Gastrocnemius medialis (tissue), 4 donors: Measurements from ENCODE around the gene TAS2R40. TPM values are rescaled to one million over a fixed set of nuclear protein-coding genes. Genes with fewer than 3 reads are reported as not detected.

ENCODE experiments used
- ATAC-seq, 2 donors: fragments of 150-250 bp; one replicate each; pipeline ENCODE4 v1.9.1; 2016
- DNase-seq, 2 donors: peaks; one replicate each; pipeline ENCODE4 v3.0.0-alpha.2; 2019
- H3K27ac ChIP-seq, 4 donors: fragments of 200-600 bp; sonication (generic); 1 replicate in 1 of 4; 2 replicates in 3 of 4; pipeline ENCODE4 v1.5.1; 2016 to 2018; ENCODE audit warnings: mild to moderate bottlenecking in 2 of 4, moderate library complexity in 1 of 4
- H3K27me3 ChIP-seq, 3 donors: fragments of 200-600 bp; sonication (generic) in 2 of 3; 1 replicate in 1 of 3; 2 replicates in 2 of 3; pipeline versions ENCODE4 v1.5.1 to v1.6.0; 2016 to 2019; ENCODE audit warnings: mild to moderate bottlenecking in 1 of 3, moderate library complexity in 1 of 3
- H3K36me3 ChIP-seq, 2 donors: fragments of 200-600 bp; sonication (generic) in 1 of 2; one replicate each; pipeline ENCODE4 v1.5.1; 2017 to 2018
- H3K4me1 ChIP-seq, 2 donors: fragments of 200-600 bp; sonication (generic) in 1 of 2; one replicate each; pipeline ENCODE4 v1.5.1; 2016 to 2017; ENCODE audit warnings: mild to moderate bottlenecking in 2 of 2
- H3K4me3 ChIP-seq, 4 donors: fragments of 200-600 bp; sonication (generic) in 3 of 4; 1 replicate in 1 of 4; 2 replicates in 3 of 4; pipeline ENCODE4 v1.5.1; 2016 to 2019; ENCODE audit warnings: mild to moderate bottlenecking in 2 of 4
- H3K9me3 ChIP-seq, 3 donors: fragments of 200-600 bp; sonication (generic) in 2 of 3; 1 replicate in 1 of 3; 2 replicates in 2 of 3; pipeline ENCODE4 v1.5.1; 2016 to 2019
- CTCF ChIP-seq, 5 experiments: fragments of 450-650 bp in 3 of 5; fragments of 200-600 bp in 2 of 5; sonication (generic) in 2 of 5; IDR thresholded peaks in 4 of 5; conservative IDR thresholded peaks in 1 of 5; 1 replicate in 4 of 5; 2 replicates in 1 of 5; pipeline ENCODE4 v1.5.1; 2016 to 2019; ENCODE audit warnings: antibody characterized with exemption in 5 of 5, mild to moderate bottlenecking in 3 of 5, moderate library complexity in 3 of 5
- POLR2A ChIP-seq, 2 donors: fragments of 450-650 bp; IDR thresholded peaks; one replicate each; pipeline ENCODE4 v1.6.1; 2017; ENCODE audit warnings: antibody characterized with exemption in 2 of 2, mild to moderate bottlenecking in 2 of 2, moderate library complexity in 2 of 2
- in situ Hi-C, 4 donors: fragments of 200-750 bp; cut with MboI; loops; one replicate each; pipeline versions ENCODE4 v1.15.0 to v1.8.0; 2017; ENCODE audit warnings: low sequenced_read_pairs in 4 of 4
- intact Hi-C: fragments of 100-400 bp; cut with DNase I; formaldehyde crosslinking; loops from one replicate; pipeline ENCODE4 v1.15.1; 2023; ENCODE audit warnings: low total_unique reads
- total RNA-seq, 4 donors: library from RNA; depleted of rRNA; stranded (reverse); fragments of >200 nt; gene quantifications; one replicate each; pipeline versions ENCODE4 v1.1.0 to v1.2.3, GENCODE V29; 2016

Gene TAS2R40
- total RNA-seq, 4 donors from 2014 or later = not detected

DNA sequence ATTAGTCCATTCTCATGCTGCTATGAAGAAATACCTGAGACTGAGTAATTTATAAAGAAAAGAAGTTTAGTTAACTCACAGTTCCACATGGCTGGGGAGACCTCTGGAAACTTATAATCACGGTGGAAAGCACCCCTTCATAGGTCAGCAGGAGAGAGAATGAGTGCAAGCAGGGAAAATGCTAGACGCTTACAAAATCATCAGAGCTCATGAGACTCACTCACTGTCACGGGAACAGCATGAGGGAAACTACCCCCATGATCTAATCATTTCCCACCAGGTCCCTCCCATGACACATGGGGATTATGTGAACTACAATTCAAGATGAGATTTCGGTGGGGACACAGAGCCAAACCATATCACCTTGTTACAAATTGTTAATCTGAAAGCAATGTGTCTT, 22.8 kb upstream of the TAS2R40 start:
- Histone ChIP-seq H3K9me3 (no peaks in the 10 kb centered on the region), H3K36me3 (no peaks in the 10 kb centered on the region), H3K4me1 (no peaks in the 10 kb centered on the region), H3K27me3 (no peaks in the 10 kb centered on the region), H3K4me3 (no peak overlapping the region), H3K27ac (no peak overlapping the region)
- intact Hi-C loops = no loop called here
- DNase-seq (no peak), ATAC-seq (no peak)
- in situ Hi-C loops = no loop called here
- no peak for TF ChIP-seq CTCF (IDR thresholded peaks at IDR 0.05 in 4 of 5, conservative IDR thresholded peaks at IDR 0.05 in 1 of 5)
- TF ChIP-seq POLR2A (IDR thresholded peaks at IDR 0.05) = no peak

- TF ChIP-seq POLR2A (IDR thresholded peaks at IDR 0.05) (no peak), CTCF (IDR thresholded peaks at IDR 0.05 in 4 of 5, conservative IDR thresholded peaks at IDR 0.05 in 1 of 5) (no peak)
- Histone ChIP-seq H3K4me1 (no peaks in the 10 kb centered on the region), H3K27ac (no peak overlapping the region), H3K4me3 (no peak overlapping the region), H3K9me3 (no peaks in the 10 kb centered on the region), H3K36me3 (no peaks in the 10 kb centered on the region), H3K27me3 (no peaks in the 10 kb centered on the region)
- intact Hi-C loops = no loop called here
- in situ Hi-C loops = loop anchor here in 3 of 4 donors (25.0 kb wide), 1 partner anchor 340 kb away; the partner anchor contains the start of gene EPHB6 (in 3 of the 3)
- DNase-seq (no peak), ATAC-seq (no peak)
Observed at GRCh38 chr7:143202161-143202560, 19.7 kb upstream of the TAS2R40 start.

- TF ChIP-seq CTCF (IDR thresholded peaks at IDR 0.05 in 4 of 5, conservative IDR thresholded peaks at IDR 0.05 in 1 of 5) (no peak), POLR2A (IDR thresholded peaks at IDR 0.05) (no peak)
- Histone ChIP-seq H3K4me1 (no peaks in the 10 kb centered on the region), H3K27ac (no peak overlapping the region), H3K4me3 (no peak overlapping the region), H3K27me3 (no peaks in the 10 kb centered on the region), H3K9me3 (no peaks in the 10 kb centered on the region), H3K36me3 (no peaks in the 10 kb centered on the region)
- DNase-seq = no peak
- intact Hi-C loops (no loop called here), in situ Hi-C loops (loop anchor here in 3 of 4 donors (25.0 kb wide), 1 partner anchor 341 kb away; the partner anchor contains the start of gene EPHB6 (in 3 of the 3))
- ATAC-seq = no peak
Observed at GRCh38 chr7:143203386-143203785, 18.5 kb upstream of the TAS2R40 start.

GRCh38 chr7:143205560-143206293, 16.1 kb upstream of the TAS2R40 start:
- no peaks in the 10 kb centered on the region for H3K9me3 ChIP-seq
- in situ Hi-C loops = loop anchor here in 3 of 4 donors (25.0 kb wide), 1 partner anchor 343 kb away; the partner anchor contains the start of gene EPHB6 (in 3 of the 3)
- ATAC-seq = no peak
- no peaks in the 10 kb centered on the region for H3K4me1 ChIP-seq
- TF ChIP-seq CTCF (IDR thresholded peaks at IDR 0.05 in 4 of 5, conservative IDR thresholded peaks at IDR 0.05 in 1 of 5) = no peak
- no peak for TF ChIP-seq POLR2A (IDR thresholded peaks at IDR 0.05)
- no peak overlapping the region for H3K4me3 ChIP-seq
- H3K36me3 ChIP-seq = no peaks in the 10 kb centered on the region
- H3K27ac ChIP-seq = no peak overlapping the region
- peak in 1 of 2 donors; percentile 20 for DNase-seq
- H3K27me3 ChIP-seq = no peaks in the 10 kb centered on the region
- intact Hi-C loops = no loop called here
